HG02870 (cell line): Measurements from ENCODE around the gene DMWD.

Experiments used
- ATAC-seq: cut with Tn5 transposase; IDR thresholded peaks from one replicate; pipeline ENCODE4 v1.9.1; 2021; ENCODE audit warnings: mild to moderate bottlenecking, moderate library complexity; ENCODE audit not compliant: unreplicated experiment

The DMWD gene

GRCh38 chr19:45771311-45771933 is 21.2 kb downstream of the DMWD start:
- ATAC-seq, result no peak

- ATAC-seq, result peak; percentile 45
Measured at GRCh38 chr19:45770192-45771101, 22.2 kb downstream of the DMWD start.

GRCh38 chr19:45769821-45770191 is 22.8 kb downstream of the DMWD start:
- no peak for ATAC-seq

- ATAC-seq, result peak; percentile 53
Measured at GRCh38 chr19:45768984-45769782, 23.5 kb downstream of the DMWD start, which contains the start of gene SIX5. SIX5 (minus strand) TSS chr19:45769252; CDS start chr19:45768844, 408 bp downstream.

- no peak for ATAC-seq
Measured at GRCh38 chr19:45768655-45768983, 24.0 kb downstream of the DMWD start.

GRCh38 chr19:45767881-45768654 is 24.6 kb downstream of the DMWD start:
- no peak for ATAC-seq

- ATAC-seq, result no peak
Measured at GRCh38 chr19:45767410-45767880, 25.2 kb downstream of the DMWD start.

- no peak for ATAC-seq
Measured at GRCh38 chr19:45766869-45767346, 25.7 kb downstream of the DMWD start.

GRCh38 chr19:45766296-45766868 is 26.3 kb downstream of the DMWD start:
- ATAC-seq, result no peak

- no peak for ATAC-seq
Measured at GRCh38 chr19:45765702-45766295, 26.8 kb downstream of the DMWD start.

GRCh38 chr19:45764945-45765701 is 27.5 kb downstream of the DMWD start:
- no peak for ATAC-seq

- ATAC-seq, result no peak
Measured at GRCh38 chr19:45764475-45764874, 28.2 kb downstream of the DMWD start.

GRCh38 chr19:45763691-45764294 is 28.9 kb downstream of the DMWD start:
- ATAC-seq, result no peak

GRCh38 chr19:45762870-45763631 is 29.6 kb downstream of the DMWD start:
- ATAC-seq, result no peak

GRCh38 chr19:45761714-45762113 is 30.9 kb downstream of the DMWD start:
- no peak for ATAC-seq

GRCh38 chr19:45758921-45759320 is 33.7 kb downstream of the DMWD start:
- no peak for ATAC-seq

- ATAC-seq, result no peak
Measured at GRCh38 chr19:45757695-45758094, 35.0 kb downstream of the DMWD start.

- ATAC-seq, result no peak
Measured at GRCh38 chr19:45754323-45754722, 38.3 kb downstream of the DMWD start.
